ENCODE results near the gene BPGM.

The BPGM gene

DNA sequence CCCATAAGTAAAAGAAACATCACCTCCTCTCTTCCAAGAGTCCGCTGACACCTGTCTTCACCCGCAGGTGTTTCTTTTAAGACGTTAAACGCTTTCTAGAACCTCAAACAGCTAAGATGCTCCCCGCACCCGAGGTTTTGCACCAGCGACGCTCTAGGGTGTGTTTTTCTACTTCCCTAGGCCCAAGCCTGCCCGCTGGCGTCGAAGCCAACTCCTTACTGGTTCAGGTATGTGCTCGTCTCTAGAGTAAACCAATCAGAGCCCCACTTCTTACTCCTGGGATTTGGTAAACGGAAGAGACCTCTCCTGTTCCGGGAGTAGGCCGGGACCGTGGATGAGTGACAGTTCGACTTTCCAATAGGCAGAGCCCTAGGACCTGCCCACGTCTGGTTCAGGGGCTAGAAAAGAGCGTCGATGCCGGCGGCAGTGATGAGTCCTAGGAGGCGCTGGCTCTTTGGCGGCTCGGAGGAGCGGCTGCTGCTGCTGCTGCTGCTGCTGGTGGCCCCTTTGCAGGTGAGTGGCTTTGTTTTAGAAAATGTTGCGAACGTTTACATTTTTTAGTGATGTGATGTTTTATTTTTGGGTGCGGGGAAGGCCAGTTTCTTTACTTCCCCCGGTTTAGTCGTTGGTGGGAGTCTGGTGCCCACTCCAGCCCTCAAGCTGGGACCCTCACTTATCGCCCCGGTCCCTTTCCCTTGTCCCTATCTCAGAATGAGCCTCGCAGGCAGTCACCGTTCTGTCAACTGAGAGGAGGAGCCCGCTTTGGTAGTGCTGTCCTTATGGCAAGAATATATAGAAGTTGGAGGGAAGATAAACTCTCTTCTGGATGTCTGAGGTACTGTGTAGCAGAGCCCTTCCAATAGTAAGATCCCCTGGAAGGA is at the start of gene BPGM:
BPGM (plus strand) TSS at position 429 of the 881 bp plus-strand sequence. CDS start 14,655 bp downstream, outside the sequence.
- Histone ChIP-seq H3K79me2 (ENCODE audit: insufficient read depth, low read length) (peaks cover 18% of the 10 kb centered on the region; the same call in 1 of the 2 replicates), H3K27me3 (ENCODE audit: insufficient read depth, low read length, poor library complexity, severe bottlenecking) (no peaks in the 10 kb centered on the region), H3K4me2 (ENCODE audit: low read depth, low read length, poor library complexity, severe bottlenecking) (peak within 1 kb of the TSS; percentile 88), H3F3A (ENCODE audit: low read depth) (no peaks in the 10 kb centered on the region), H4K20me1 (ENCODE audit: insufficient read depth, low read length, poor library complexity, severe bottlenecking) (no peaks in the 10 kb centered on the region), H3K9me2 (replicated peaks; ENCODE audit: low read depth, low read length) (no peaks in the 10 kb centered on the region), H3K4me1 (ENCODE audit: insufficient read depth, low read length, poor library complexity, severe bottlenecking) (peaks cover 24% of the 10 kb centered on the region), H3K4me3 (ENCODE audit: low read length, poor library complexity, severe bottlenecking) (peak within 1 kb of the TSS; percentile 98), H3K36me3 (ENCODE audit: insufficient read depth, low read length) (no peaks in the 10 kb centered on the region), H2AFZ (ENCODE audit: low read length) (peak within 1 kb of the TSS; percentile 91), H3K9me3 (ENCODE audit: insufficient read depth, low read depth, low read length) (no peaks in the 10 kb centered on the region), H3K9ac (ENCODE audit: low read depth, low read length, poor library complexity, severe bottlenecking) (peak within 1 kb of the TSS; percentile 94)
- TF ChIP-seq EZH2phosphoT487 (IDR thresholded peaks at IDR 0.05; ENCODE audit: borderline replicate concordance): no peak
- TF ChIP-seq CTCF (conservative IDR thresholded peaks at IDR 0.05; ENCODE audit: low read length): peak; percentile 62

DNA sequence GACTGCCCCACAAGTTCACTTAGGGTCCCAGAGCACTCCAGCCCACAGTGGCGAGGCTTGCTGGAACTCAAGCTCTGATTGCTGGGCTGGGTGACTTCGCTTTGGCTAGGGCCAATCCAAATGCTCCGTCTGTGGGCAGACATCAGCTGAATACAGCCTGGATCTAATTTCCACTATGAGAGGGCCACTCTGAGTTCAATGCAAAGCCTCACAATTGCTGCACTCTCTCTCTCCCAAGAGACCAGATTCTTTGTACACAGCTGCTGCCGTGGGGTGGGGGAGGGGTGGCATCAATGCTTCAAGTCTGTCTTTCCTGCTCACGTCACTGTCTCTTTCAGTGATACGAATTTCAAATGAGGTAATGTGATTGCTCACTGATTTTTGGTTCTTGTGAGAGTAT is 47.3 kb upstream of the BPGM start:
- no peak overlapping the region for H3K9ac ChIP-seq (ENCODE audit: low read depth, low read length, poor library complexity, severe bottlenecking)
- no peaks in the 10 kb centered on the region for H3K79me2 ChIP-seq (ENCODE audit: insufficient read depth, low read length)
- no peaks in the 10 kb centered on the region for H3K4me1 ChIP-seq (ENCODE audit: insufficient read depth, low read length, poor library complexity, severe bottlenecking)
- H3K36me3 ChIP-seq (ENCODE audit: insufficient read depth, low read length): no peaks in the 10 kb centered on the region
- TF ChIP-seq CTCF (conservative IDR thresholded peaks at IDR 0.05; ENCODE audit: low read length) (no peak), EZH2phosphoT487 (IDR thresholded peaks at IDR 0.05; ENCODE audit: borderline replicate concordance) (no peak)
- H2AFZ ChIP-seq (ENCODE audit: low read length): no peak overlapping the region
- H3K9me2 ChIP-seq (replicated peaks; ENCODE audit: low read depth, low read length): no peaks in the 10 kb centered on the region
- no peak overlapping the region for H3K4me3 ChIP-seq (ENCODE audit: low read length, poor library complexity, severe bottlenecking)
- H3K27me3 ChIP-seq (ENCODE audit: insufficient read depth, low read length, poor library complexity, severe bottlenecking): no peaks in the 10 kb centered on the region
- H3F3A ChIP-seq (ENCODE audit: low read depth): no peaks in the 10 kb centered on the region
- H3K4me2 ChIP-seq (ENCODE audit: low read depth, low read length, poor library complexity, severe bottlenecking): no peak overlapping the region
- H4K20me1 ChIP-seq (ENCODE audit: insufficient read depth, low read length, poor library complexity, severe bottlenecking): no peaks in the 10 kb centered on the region
- no peaks in the 10 kb centered on the region for H3K9me3 ChIP-seq (ENCODE audit: insufficient read depth, low read depth, low read length)

- Histone ChIP-seq H3K9me3 (ENCODE audit: insufficient read depth, low read depth, low read length) (no peaks in the 10 kb centered on the region), H3K4me3 (ENCODE audit: low read length, poor library complexity, severe bottlenecking) (no peak overlapping the region), H4K20me1 (ENCODE audit: insufficient read depth, low read length, poor library complexity, severe bottlenecking) (no peaks in the 10 kb centered on the region), H3K9ac (ENCODE audit: low read depth, low read length, poor library complexity, severe bottlenecking) (no peak overlapping the region), H3K79me2 (ENCODE audit: insufficient read depth, low read length) (no peaks in the 10 kb centered on the region), H3K4me1 (ENCODE audit: insufficient read depth, low read length, poor library complexity, severe bottlenecking) (no peaks in the 10 kb centered on the region), H3F3A (ENCODE audit: low read depth) (no peaks in the 10 kb centered on the region), H3K27me3 (ENCODE audit: insufficient read depth, low read length, poor library complexity, severe bottlenecking) (no peaks in the 10 kb centered on the region), H3K4me2 (ENCODE audit: low read depth, low read length, poor library complexity, severe bottlenecking) (no peak overlapping the region), H3K36me3 (ENCODE audit: insufficient read depth, low read length) (no peaks in the 10 kb centered on the region), H3K9me2 (replicated peaks; ENCODE audit: low read depth, low read length) (no peaks in the 10 kb centered on the region), H2AFZ (ENCODE audit: low read length) (no peak overlapping the region)
- TF ChIP-seq CTCF (conservative IDR thresholded peaks at IDR 0.05; ENCODE audit: low read length): no peak
- no peak for TF ChIP-seq EZH2phosphoT487 (IDR thresholded peaks at IDR 0.05; ENCODE audit: borderline replicate concordance)
These were observed 45.2 kb upstream of the BPGM start for GRCh38 chr7:134601459-134601858.

All from Loucy (cell line).